Naive thymus-derived CD8-positive, alpha-beta T cell (primary cell): ENCODE data around the gene MARCHF7. TPM values are rescaled to one million over a fixed set of nuclear protein-coding genes. Genes with fewer than 3 reads are reported as not detected.
"Not testable (repeated sequence)": the region's sequence is repeated elsewhere in the genome, so short reads cannot be mapped to it uniquely, and the experiment has no call there.

Experiments used
- ATAC-seq, 2 donors: fragments of 150-1000 bp; cut with Tn5 transposase in 1 of 2; sonication (Bioruptor Pico), chemical (Tn5 transposase) in 1 of 2; 1 replicate in 1 of 2; 2 replicates in 1 of 2; pipeline ENCODE4 v1.10.0; 2021; ENCODE audit warnings: mild to moderate bottlenecking in 2 of 2, moderate library complexity in 2 of 2
- POLR2A ChIA-PET: fragments of 350-600 bp; sonication (Branson Sonifier 250); formaldehyde crosslinking; loops from one replicate; lab custom pipeline; 2021; ENCODE audit warnings: antibody characterized with exemption; lab: Charles Lee
- DNase-seq, 10 donors: peaks; one replicate each; pipeline versions ENCODE4 v3.0.0 to v3.0.0-alpha.2; 2020 to 2022
- H3K27ac Mint-ChIP-seq, 10 donors: one replicate each; pipeline ENCODE4 v1.8.0; 2020 to 2022; ENCODE audit warnings: mild to moderate bottlenecking in 10 of 10, mixed read lengths in 10 of 10, moderate library complexity in 4 of 10, inconsistent platforms in 1 of 10
- H3K27me3 Mint-ChIP-seq, 5 donors: one replicate each; pipeline ENCODE4 v1.8.0; 2021 to 2022; ENCODE audit warnings: mixed read lengths in 5 of 5
- H3K36me3 Mint-ChIP-seq, 3 donors: one replicate each; pipeline ENCODE4 v1.8.0; 2020 to 2022; ENCODE audit warnings: mixed read lengths in 3 of 3, mild to moderate bottlenecking in 2 of 3, inconsistent platforms in 1 of 3
- H3K4me1 Mint-ChIP-seq, 4 donors: one replicate each; pipeline ENCODE4 v1.8.0; 2021 to 2022; ENCODE audit warnings: mixed read lengths in 4 of 4
- H3K4me3 Mint-ChIP-seq, 10 donors: one replicate each; pipeline ENCODE4 v1.8.0; 2020 to 2022; ENCODE audit warnings: mild to moderate bottlenecking in 10 of 10, mixed read lengths in 10 of 10, moderate library complexity in 6 of 10, inconsistent platforms in 1 of 10
- H3K9me3 Mint-ChIP-seq, 9 donors: one replicate each; pipeline ENCODE4 v1.8.0; 2020 to 2022; ENCODE audit warnings: mixed read lengths in 9 of 9, mild to moderate bottlenecking in 3 of 9, inconsistent platforms in 1 of 9, moderate library complexity in 1 of 9
- polyA plus RNA-seq, 3 donors: library from polyadenylated mRNA; unstranded; fragments of 300-500 nt; fragmentation: Illumina TruSeq; gene quantifications; one replicate each; pipeline ENCODE4 v1.2.3, GENCODE V29; 2021
- total RNA-seq, 8 experiments: library from RNA in 2 of 8; stranded (reverse) in 2 of 8; gene quantifications; one replicate each; pipeline ENCODE4 v1.2.3 and lab custom pipeline; 2021 to 2026

The MARCHF7 gene
- total and polyA plus RNA-seq, 5 experiments from 2014 or later, result 145 to 158 (median 156) TPM

DNA sequence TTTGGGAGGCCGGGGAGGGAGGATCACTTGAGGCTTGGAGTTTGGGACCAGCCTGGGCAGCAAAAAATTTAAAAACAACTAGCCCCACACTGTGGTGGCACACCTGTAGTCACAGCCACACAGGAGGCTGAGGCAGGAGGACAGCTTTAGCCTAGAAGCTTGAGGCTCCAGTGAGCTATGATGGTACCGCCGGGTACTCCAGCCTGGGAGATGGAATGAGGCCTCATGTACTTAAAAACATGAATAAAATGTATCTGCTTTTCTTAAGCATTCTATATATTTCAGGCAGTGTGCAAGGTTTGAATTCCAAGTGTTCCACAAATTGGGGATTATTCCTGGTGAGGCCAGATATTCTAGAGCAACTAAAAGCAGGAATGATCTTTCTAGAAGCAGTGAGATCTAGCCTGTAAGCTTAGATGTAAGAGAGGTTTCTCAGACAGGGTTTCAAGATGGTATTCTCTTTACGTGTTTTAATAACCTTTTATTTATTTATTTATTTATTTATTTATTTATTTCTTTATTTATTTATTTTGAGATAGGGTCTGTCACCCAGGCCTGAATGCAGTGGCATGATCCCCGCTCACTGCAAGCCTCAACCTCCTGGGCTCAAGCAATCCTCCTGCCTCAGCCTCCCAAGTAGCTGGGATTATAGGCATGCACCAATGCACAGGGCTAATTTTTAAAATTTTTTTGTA lies 4.1 kb upstream of the MARCHF7 start:
- peaks cover 0 to 2% (median 0%) of the 10 kb centered on the region in 9 donors for H3K9me3 Mint-ChIP-seq
- no peak for ATAC-seq
- H3K4me1 Mint-ChIP-seq, result peaks cover 6 to 24% (median 12%) of the 10 kb centered on the region in 4 donors
- POLR2A ChIA-PET, result no interaction called here
- DNase-seq, result no peak
- no peak overlapping the region for H3K4me3 Mint-ChIP-seq
- no peaks in the 10 kb centered on the region for H3K27me3 Mint-ChIP-seq
- no peak overlapping the region for H3K27ac Mint-ChIP-seq
- H3K36me3 Mint-ChIP-seq, result peaks cover 0 to 18% (median 6%) of the 10 kb centered on the region in 3 donors

- Mint-ChIP-seq H3K4me3 (peak overlapping the region in 3 of 10 donors; percentile 13 to 33 (median 15)), H3K36me3 (peaks cover 0 to 23% (median 12%) of the 10 kb centered on the region in 3 donors), H3K27ac (peak overlapping the region in 6 of 10 donors; percentile 5 to 82 (median 34)), H3K9me3 (peaks cover 0 to 2% (median 0%) of the 10 kb centered on the region in 9 donors), H3K4me1 (peaks cover 12 to 48% (median 32%) of the 10 kb centered on the region in 4 donors), H3K27me3 (no peaks in the 10 kb centered on the region)
- ATAC-seq, result no peak
- POLR2A ChIA-PET, result no interaction called here
- DNase-seq, result no peak
These were observed 1.6 kb upstream of the MARCHF7 start for GRCh38 chr2:159710601-159711180.

DNA sequence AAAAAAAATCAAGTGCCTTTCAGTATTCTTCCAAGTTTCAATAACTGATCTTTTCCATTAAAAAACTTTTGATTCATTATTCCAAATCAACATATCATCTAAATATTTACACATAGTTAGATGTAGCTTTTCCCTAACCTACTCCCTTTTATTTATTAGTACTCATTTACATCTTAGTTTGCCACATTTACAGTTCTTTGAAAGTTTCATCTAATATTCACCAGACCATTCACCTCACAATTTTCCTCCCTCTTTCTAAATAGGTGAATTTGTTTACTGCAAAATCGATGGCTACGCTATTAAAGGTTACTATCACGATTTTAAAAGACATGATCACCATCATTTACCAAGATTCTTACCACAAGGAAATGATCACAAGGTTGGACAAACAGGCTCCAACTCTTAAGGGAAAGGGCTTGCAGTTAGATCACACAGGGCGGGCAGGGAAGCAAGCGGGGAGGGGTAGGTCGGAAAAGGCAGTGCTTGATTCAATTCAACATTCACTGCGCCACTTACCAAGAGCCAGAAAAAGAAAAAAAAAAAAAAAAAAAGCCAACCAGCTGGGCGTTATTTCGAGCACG lies 654 bp upstream of the MARCHF7 start:
- Mint-ChIP-seq H3K27me3 (no peaks in the 10 kb centered on the region), H3K9me3 (peaks cover 0 to 2% (median 0%) of the 10 kb centered on the region in 9 donors), H3K36me3 (peaks cover 0 to 29% (median 13%) of the 10 kb centered on the region in 3 donors), H3K4me1 (peaks cover 14 to 58% (median 39%) of the 10 kb centered on the region in 4 donors), H3K4me3 (peak overlapping the region; percentile 85 to 100 (median 96)), H3K27ac (peak overlapping the region; percentile 93 to 100 (median 96))
- DNase-seq (no peak), ATAC-seq (no peak)
- POLR2A ChIA-PET, result interaction anchor here (0.5 to 3.0 kb wide), 27 partner anchors 10 to 1448 kb away, joined by 3 to 18 read pairs (median 4); partner anchors contain the start of genes LY75, TANK and WDSUB1

DNA sequence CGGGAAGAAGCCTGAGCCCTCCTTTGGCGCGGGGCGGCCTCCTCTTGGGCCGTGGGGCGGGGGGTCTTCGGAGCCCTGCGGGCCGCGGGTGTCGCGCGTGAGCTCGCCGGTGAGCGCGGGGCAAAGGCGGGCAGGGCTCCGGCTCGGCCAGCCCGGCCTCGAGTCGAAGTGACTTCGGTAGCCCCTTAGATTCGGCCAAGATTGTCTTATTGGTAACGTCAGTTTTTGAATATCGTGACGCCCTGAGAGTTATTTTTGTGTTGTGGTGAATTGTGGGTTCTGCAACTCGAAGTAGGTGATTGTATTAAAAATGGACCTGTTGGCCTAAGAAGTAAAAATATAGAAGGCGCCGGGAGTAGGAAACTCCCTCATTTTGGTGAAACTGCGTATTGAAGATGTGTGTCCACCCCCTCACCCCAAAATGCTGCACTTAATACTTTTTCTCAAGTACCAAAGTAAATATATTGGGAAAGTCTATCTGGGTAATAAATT lies 669 bp downstream of the MARCHF7 start:
- peaks cover 20 to 71% (median 49%) of the 10 kb centered on the region in 4 donors for H3K4me1 Mint-ChIP-seq
- ATAC-seq, result peak; percentile 7 to 20
- POLR2A ChIA-PET, result interaction anchor here (0.8 to 3.0 kb wide), 18 partner anchors 7 to 1852 kb away, joined by 3 to 18 read pairs (median 4); partner anchors contain the start of genes BAZ2B, LY75 and WDSUB1
- H3K36me3 Mint-ChIP-seq, result peaks cover 0 to 35% (median 13%) of the 10 kb centered on the region in 3 donors
- no peaks in the 10 kb centered on the region for H3K27me3 Mint-ChIP-seq
- peak overlapping the region; percentile 94 to 100 (median 100) for H3K27ac Mint-ChIP-seq
- H3K4me3 Mint-ChIP-seq, result peak overlapping the region; percentile 97 to 100 (median 100)
- peaks cover 0 to 2% (median 0%) of the 10 kb centered on the region in 9 donors for H3K9me3 Mint-ChIP-seq
- DNase-seq, result no peak

- Mint-ChIP-seq H3K36me3 (peaks cover 0 to 40% (median 13%) of the 10 kb centered on the region in 3 donors), H3K4me1 (peaks cover 24 to 78% (median 56%) of the 10 kb centered on the region in 4 donors), H3K27ac (peak overlapping the region; percentile 94 to 100 (median 100)), H3K4me3 (peak overlapping the region; percentile 97 to 100 (median 100)), H3K9me3 (peaks cover 0 to 2% (median 0%) of the 10 kb centered on the region in 9 donors), H3K27me3 (no peaks in the 10 kb centered on the region)
- ATAC-seq, result no peak
- DNase-seq, result no peak
- POLR2A ChIA-PET, result interaction anchor here (1.5 to 3.0 kb wide), 3 partner anchors 16 to 198 kb away, joined by 4 to 17 read pairs (median 16); no protein-coding TSS in a partner anchor
These were observed 1.4 kb downstream of the MARCHF7 start for GRCh38 chr2:159713631-159714246.

DNA sequence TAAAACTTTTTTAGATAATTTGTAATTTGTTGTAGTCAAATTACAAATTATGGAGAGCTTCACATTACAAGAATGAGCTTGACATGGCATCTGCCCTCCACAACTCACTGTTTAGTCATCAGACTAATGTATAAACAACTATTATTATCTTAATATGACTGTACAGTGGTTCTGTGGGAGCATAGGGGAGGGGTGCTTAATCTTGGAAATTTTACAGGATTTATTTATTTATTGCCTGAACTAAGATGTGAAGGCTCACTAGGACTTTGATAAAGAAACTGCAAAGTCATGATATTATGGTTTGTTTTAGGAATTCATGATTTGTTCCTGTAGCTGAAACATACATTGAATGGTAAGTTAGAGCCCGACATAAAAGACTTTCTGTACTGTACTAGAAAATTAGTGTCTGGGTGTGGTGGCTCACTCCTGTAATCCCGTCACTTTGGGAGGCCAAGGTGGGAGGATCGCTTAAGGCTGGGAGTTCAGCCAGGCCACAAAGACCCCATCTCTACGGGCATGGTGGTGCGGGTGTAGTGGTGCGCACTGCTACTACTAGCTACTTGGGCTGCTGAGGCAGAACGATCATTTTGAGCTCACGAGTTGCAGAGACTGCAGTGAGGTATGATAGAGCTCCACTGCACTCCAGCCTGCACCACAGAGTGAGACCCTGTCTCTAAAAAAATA lies 2.1 kb downstream of the MARCHF7 start:
- Mint-ChIP-seq H3K27me3 (no peaks in the 10 kb centered on the region), H3K9me3 (peaks cover 0 to 2% (median 0%) of the 10 kb centered on the region in 9 donors), H3K36me3 (peaks cover 2 to 43% (median 14%) of the 10 kb centered on the region in 3 donors), H3K4me1 (peaks cover 25 to 78% (median 62%) of the 10 kb centered on the region in 4 donors), H3K4me3 (peak overlapping the region; percentile 43 to 100 (median 99)), H3K27ac (peak overlapping the region in 7 of 10 donors; percentile 25 to 100 (median 94))
- DNase-seq, result no peak
- POLR2A ChIA-PET, result interaction anchor here (3.0 kb wide), 1 partner anchor 199 kb away, joined by 17 read pairs; no protein-coding TSS in a partner anchor
- ATAC-seq, result no peak

DNA sequence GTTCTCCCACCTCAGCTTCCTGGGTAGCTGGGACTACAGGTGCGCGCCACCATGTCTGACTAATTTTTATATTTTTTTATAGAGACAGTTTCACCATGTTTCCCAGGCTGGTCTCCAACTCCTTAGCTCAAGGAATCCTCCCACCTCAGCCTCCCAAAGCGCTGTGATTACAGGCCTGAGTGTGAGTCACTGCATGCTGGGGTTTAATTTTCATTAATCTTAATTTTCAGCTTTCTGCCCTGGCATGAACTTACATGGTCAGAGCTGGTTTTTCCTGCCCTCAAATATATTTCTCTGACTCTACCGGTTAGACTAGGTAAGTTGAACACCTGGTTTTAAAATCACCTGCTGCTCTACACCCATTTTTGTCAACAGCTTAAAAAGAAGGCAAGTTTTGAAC lies 3.1 kb downstream of the MARCHF7 start:
- POLR2A ChIA-PET, result no interaction called here
- Mint-ChIP-seq H3K27me3 (no peaks in the 10 kb centered on the region), H3K4me3 (peak overlapping the region in 9 of 10 donors; percentile 39 to 100 (median 62)), H3K27ac (peak overlapping the region in 3 of 10 donors; percentile 43 to 60 (median 58)), H3K4me1 (peaks cover 30 to 89% (median 72%) of the 10 kb centered on the region in 4 donors), H3K36me3 (peaks cover 10 to 51% (median 22%) of the 10 kb centered on the region in 3 donors), H3K9me3 (peaks cover 0 to 2% (median 0%) of the 10 kb centered on the region in 9 donors)
- no peak for ATAC-seq
- DNase-seq, result no peak

DNA sequence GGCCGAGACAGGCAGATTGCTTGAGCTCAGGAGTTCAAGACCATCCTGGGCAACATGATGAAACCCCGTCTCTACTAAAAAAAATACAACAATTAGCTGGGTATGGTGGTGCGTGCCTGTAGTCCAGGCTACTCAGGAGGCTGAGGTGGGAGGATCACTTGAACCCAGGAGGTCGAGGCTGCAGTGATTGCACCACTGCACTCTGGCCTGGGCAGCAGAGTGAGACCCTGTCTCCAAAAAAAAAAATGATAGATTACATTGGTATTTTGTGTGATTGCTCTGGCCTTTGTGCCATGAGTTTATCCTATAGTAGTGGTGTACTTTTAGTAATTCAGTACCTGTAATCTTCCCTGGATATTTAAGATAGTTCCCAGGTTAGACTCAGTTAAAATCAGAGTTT lies 4.1 kb downstream of the MARCHF7 start:
- H3K27ac Mint-ChIP-seq, POLR2A ChIA-PET, DNase-seq, ATAC-seq, H3K27me3 Mint-ChIP-seq, H3K9me3 Mint-ChIP-seq: not testable (repeated sequence)
- H3K4me3 Mint-ChIP-seq, result peak overlapping the region in 8 of 10 donors; percentile 29 to 73 (median 56)
- H3K4me1 Mint-ChIP-seq, result peaks cover 31 to 89% (median 77%) of the 10 kb centered on the region in 4 donors
- peaks cover 11 to 58% (median 23%) of the 10 kb centered on the region in 3 donors for H3K36me3 Mint-ChIP-seq

GRCh38 chr2:159716857-159717256 lies 4.6 kb downstream of the MARCHF7 start:
- POLR2A ChIA-PET, result no interaction called here
- Mint-ChIP-seq H3K36me3 (peaks cover 11 to 61% (median 23%) of the 10 kb centered on the region in 3 donors), H3K27me3 (no peaks in the 10 kb centered on the region), H3K9me3 (peaks cover 0 to 2% (median 0%) of the 10 kb centered on the region in 9 donors), H3K4me3 (peak overlapping the region in 9 of 10 donors; percentile 2 to 66 (median 43)), H3K4me1 (peaks cover 31 to 89% (median 77%) of the 10 kb centered on the region in 4 donors), H3K27ac (peak overlapping the region in 3 of 10 donors; percentile 16 to 54 (median 24))
- ATAC-seq, result no peak
- no peak for DNase-seq

DNA sequence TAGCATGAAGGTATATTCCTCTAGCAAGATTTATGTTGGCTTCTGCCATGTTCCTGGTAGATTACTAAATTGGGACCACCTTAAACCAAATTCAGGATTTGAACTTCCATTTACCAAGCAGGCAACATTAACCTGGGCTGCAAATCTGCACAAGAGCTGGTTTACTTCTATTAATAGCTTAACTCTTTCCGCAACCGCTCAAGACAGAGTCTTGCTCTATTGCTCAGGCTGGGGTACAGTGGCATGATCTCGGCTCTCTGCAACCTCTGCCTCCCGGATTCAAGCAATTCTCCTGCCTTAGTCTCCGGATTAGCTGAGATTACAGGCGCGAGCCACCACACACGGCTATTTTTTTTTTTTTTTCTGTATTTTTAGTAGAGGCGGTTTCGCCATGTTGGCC lies 8.4 kb downstream of the MARCHF7 start:
- Mint-ChIP-seq H3K9me3 (peaks cover 0 to 8% (median 0%) of the 10 kb centered on the region in 9 donors), H3K27me3 (no peaks in the 10 kb centered on the region), H3K4me1 (peaks cover 32 to 94% (median 87%) of the 10 kb centered on the region in 4 donors), H3K36me3 (peaks cover 11 to 77% (median 33%) of the 10 kb centered on the region in 3 donors), H3K4me3 (peak overlapping the region in 8 of 10 donors; percentile 25 to 63 (median 50)), H3K27ac (peak overlapping the region in 2 of 10 donors; percentile 1 to 66)
- no peak for DNase-seq
- POLR2A ChIA-PET, result interaction anchor here (0.5 to 0.6 kb wide), 2 partner anchors 8 to 471 kb away, joined by 3 read pairs; partner anchors contain the start of gene MARCHF7
- no peak for ATAC-seq

DNA sequence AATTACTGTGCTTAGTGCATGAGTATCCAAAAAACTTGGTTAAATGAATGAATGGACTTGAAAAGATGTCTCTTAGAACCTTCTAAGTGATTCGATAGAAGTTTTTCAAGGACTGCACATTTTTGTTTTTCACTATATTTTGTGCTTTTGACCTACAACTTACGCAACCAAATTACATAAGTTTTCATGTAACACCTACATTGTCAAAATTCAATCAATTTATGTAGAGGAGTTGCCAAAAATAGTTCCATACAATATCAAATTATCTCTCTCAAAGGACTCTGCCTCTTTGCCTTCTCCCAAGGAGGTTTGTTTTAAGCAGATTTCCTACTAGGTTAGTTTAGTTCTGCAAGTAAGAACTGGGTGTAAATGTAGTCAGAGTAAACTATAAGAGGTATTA lies 10.3 kb downstream of the MARCHF7 start:
- peaks cover 0 to 8% (median 0%) of the 10 kb centered on the region in 9 donors for H3K9me3 Mint-ChIP-seq
- peaks cover 27 to 90% (median 89%) of the 10 kb centered on the region in 4 donors for H3K4me1 Mint-ChIP-seq
- POLR2A ChIA-PET, result interaction anchor here (1.5 kb wide), 1 partner anchor 10 kb away, joined by 10 read pairs; the partner anchor contains the start of gene MARCHF7
- H3K27ac Mint-ChIP-seq, result peak overlapping the region in 3 of 10 donors; percentile 2 to 84 (median 43)
- peak overlapping the region in 7 of 10 donors; percentile 30 to 63 (median 46) for H3K4me3 Mint-ChIP-seq
- DNase-seq (no peak), ATAC-seq (no peak)
- H3K27me3 Mint-ChIP-seq, result no peaks in the 10 kb centered on the region
- peaks cover 11 to 76% (median 39%) of the 10 kb centered on the region in 3 donors for H3K36me3 Mint-ChIP-seq
